GM12878 (cell line): ENCODE measurements around the gene LRP5.

Experiments used
- E2F4 ChIP-seq: IDR thresholded peaks from 2 replicates; pipeline ENCODE4 v1.6.1; 2012; ENCODE audit warnings: low read depth, low read length, improper control_type of control experiment
- ESRRA ChIP-seq: IDR thresholded peaks from 2 replicates; pipeline ENCODE4 v1.6.1; 2012; ENCODE audit warnings: mild to moderate bottlenecking, low read length, improper control_type of control experiment
- ETV6 ChIP-seq, 2 experiments: fragments of 450-650 bp in 1 of 2; IDR thresholded peaks in 1 of 2; conservative IDR thresholded peaks in 1 of 2; 2 replicates each; pipeline ENCODE4 v1.6.1; 2014; ENCODE audit warnings: antibody characterized with exemption in 1 of 2, borderline replicate concordance in 1 of 2, low read depth in 1 of 2, mild to moderate bottlenecking in 1 of 2, moderate library complexity in 1 of 2
- EZH2 ChIP-seq: IDR thresholded peaks from 2 replicates; pipeline ENCODE4 v1.6.1; 2012; ENCODE audit warnings: low read depth, mild to moderate bottlenecking, control low read depth, inconsistent platforms, low read length, borderline replicate concordance; ENCODE audit not compliant: control insufficient read depth
- GABPA ChIP-seq: IDR thresholded peaks from 2 replicates; pipeline ENCODE4 v1.6.1; 2014; ENCODE audit warnings: antibody characterized with exemption, low read depth, mild to moderate bottlenecking, inconsistent platforms
- POLR2A ChIP-seq: IDR thresholded peaks from 2 replicates; pipeline ENCODE4 v1.6.1; 2011; ENCODE audit warnings: low read depth, mild to moderate bottlenecking, low read length
- RFX5 ChIP-seq: IDR thresholded peaks from 2 replicates; pipeline ENCODE4 v1.6.1; 2011; ENCODE audit warnings: low read depth, low read length, improper control_type of control experiment
- SIN3A ChIP-seq: IDR thresholded peaks from 2 replicates; pipeline ENCODE4 v1.6.1; 2012; ENCODE audit warnings: low read depth, low read length, improper control_type of control experiment
- SMARCA5 ChIP-seq: fragments of 450-650 bp; IDR thresholded peaks from 2 replicates; pipeline ENCODE4 v1.6.1; 2017; ENCODE audit warnings: mild to moderate bottlenecking
- SMC3 ChIP-seq: IDR thresholded peaks from 2 replicates; pipeline ENCODE4 v1.6.1; 2011; ENCODE audit warnings: low read length, improper control_type of control experiment, borderline replicate concordance
- ZNF274 ChIP-seq: IDR thresholded peaks from one replicate; pipeline ENCODE4 v1.8.0; 2011; ENCODE audit not compliant: insufficient read length, insufficient read depth
- TF ChIP-seq, protein P1 (sequence below): IDR thresholded peaks from 2 replicates; pipeline ENCODE4 v1.6.1; 2012; ENCODE audit warnings: mild to moderate bottlenecking, low read depth, low read length
- TF ChIP-seq, protein P2 (sequence below), 3 experiments: IDR thresholded peaks in 2 of 3; conservative IDR thresholded peaks in 1 of 3; 2 replicates each; pipeline ENCODE4 v1.5.1; 2011; ENCODE audit warnings: low read depth in 3 of 3, low read length in 3 of 3, mild to moderate bottlenecking in 3 of 3, control low read depth in 2 of 3, moderate library complexity in 2 of 3, inconsistent platforms in 1 of 3, mixed read lengths in 1 of 3; ENCODE audit not compliant: control insufficient read depth in 2 of 3, insufficient read depth in 1 of 3; ENCODE audit errors: extremely low read depth in 1 of 3
- TF ChIP-seq, protein P3 (sequence below): fragments of 450-650 bp; IDR thresholded peaks from 2 replicates; pipeline ENCODE4 v1.6.1; 2017; ENCODE audit warnings: mild to moderate bottlenecking

DNA sequence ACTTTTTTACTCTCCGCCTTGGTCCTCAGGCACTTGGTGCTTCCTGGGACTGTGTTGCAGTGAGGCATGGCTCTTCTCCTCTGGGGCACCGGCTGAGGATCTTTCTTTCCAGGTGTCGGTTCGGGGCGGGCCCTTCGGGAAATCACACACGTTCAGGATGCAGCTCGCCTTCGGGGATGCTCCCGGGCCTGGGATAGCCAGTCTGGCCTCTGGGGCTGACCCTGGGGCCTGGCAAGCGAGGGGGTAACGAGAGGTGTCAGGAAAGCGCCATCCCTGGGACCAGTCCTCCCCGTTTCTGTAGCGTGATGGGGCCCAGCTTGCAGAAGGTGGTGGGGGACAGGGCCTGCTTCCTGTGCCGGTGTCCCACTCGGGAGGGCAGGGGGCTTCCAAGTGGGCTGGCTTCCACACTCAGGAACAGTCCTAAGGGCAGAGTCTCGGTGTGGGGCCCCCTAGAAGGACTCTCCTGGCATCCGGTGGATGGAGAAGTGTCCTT lies 53.6 kb downstream of the LRP5 start:
- TF ChIP-seq EZH2, result no peak
- TF ChIP-seq POLR2A, result no peak
- TF ChIP-seq, protein P1, sequence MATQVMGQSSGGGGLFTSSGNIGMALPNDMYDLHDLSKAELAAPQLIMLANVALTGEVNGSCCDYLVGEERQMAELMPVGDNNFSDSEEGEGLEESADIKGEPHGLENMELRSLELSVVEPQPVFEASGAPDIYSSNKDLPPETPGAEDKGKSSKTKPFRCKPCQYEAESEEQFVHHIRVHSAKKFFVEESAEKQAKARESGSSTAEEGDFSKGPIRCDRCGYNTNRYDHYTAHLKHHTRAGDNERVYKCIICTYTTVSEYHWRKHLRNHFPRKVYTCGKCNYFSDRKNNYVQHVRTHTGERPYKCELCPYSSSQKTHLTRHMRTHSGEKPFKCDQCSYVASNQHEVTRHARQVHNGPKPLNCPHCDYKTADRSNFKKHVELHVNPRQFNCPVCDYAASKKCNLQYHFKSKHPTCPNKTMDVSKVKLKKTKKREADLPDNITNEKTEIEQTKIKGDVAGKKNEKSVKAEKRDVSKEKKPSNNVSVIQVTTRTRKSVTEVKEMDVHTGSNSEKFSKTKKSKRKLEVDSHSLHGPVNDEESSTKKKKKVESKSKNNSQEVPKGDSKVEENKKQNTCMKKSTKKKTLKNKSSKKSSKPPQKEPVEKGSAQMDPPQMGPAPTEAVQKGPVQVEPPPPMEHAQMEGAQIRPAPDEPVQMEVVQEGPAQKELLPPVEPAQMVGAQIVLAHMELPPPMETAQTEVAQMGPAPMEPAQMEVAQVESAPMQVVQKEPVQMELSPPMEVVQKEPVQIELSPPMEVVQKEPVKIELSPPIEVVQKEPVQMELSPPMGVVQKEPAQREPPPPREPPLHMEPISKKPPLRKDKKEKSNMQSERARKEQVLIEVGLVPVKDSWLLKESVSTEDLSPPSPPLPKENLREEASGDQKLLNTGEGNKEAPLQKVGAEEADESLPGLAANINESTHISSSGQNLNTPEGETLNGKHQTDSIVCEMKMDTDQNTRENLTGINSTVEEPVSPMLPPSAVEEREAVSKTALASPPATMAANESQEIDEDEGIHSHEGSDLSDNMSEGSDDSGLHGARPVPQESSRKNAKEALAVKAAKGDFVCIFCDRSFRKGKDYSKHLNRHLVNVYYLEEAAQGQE, result no peak
- no peak for TF ChIP-seq SMC3
- TF ChIP-seq RFX5, result no peak
- TF ChIP-seq ETV6 (conservative IDR thresholded peaks at IDR 0.05 in 1 of 2, IDR thresholded peaks at IDR 0.05 in 1 of 2; ENCODE audit: borderline replicate concordance in 1 of 2, low read depth in 1 of 2), result no peak
- TF ChIP-seq, protein P2, sequence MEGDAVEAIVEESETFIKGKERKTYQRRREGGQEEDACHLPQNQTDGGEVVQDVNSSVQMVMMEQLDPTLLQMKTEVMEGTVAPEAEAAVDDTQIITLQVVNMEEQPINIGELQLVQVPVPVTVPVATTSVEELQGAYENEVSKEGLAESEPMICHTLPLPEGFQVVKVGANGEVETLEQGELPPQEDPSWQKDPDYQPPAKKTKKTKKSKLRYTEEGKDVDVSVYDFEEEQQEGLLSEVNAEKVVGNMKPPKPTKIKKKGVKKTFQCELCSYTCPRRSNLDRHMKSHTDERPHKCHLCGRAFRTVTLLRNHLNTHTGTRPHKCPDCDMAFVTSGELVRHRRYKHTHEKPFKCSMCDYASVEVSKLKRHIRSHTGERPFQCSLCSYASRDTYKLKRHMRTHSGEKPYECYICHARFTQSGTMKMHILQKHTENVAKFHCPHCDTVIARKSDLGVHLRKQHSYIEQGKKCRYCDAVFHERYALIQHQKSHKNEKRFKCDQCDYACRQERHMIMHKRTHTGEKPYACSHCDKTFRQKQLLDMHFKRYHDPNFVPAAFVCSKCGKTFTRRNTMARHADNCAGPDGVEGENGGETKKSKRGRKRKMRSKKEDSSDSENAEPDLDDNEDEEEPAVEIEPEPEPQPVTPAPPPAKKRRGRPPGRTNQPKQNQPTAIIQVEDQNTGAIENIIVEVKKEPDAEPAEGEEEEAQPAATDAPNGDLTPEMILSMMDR (IDR thresholded peaks at IDR 0.05 in 2 of 3, conservative IDR thresholded peaks at IDR 0.05 in 1 of 3; ENCODE audit: control insufficient read depth in 2 of 3, extremely low read depth in 1 of 3, insufficient read depth in 1 of 3, low read depth in 3 of 3, low read length in 3 of 3), result no peak
- no peak for TF ChIP-seq GABPA
- TF ChIP-seq ESRRA, result no peak
- TF ChIP-seq SIN3A, result no peak
- no peak for TF ChIP-seq SMARCA5
- no peak for TF ChIP-seq E2F4
- TF ChIP-seq, protein P3, sequence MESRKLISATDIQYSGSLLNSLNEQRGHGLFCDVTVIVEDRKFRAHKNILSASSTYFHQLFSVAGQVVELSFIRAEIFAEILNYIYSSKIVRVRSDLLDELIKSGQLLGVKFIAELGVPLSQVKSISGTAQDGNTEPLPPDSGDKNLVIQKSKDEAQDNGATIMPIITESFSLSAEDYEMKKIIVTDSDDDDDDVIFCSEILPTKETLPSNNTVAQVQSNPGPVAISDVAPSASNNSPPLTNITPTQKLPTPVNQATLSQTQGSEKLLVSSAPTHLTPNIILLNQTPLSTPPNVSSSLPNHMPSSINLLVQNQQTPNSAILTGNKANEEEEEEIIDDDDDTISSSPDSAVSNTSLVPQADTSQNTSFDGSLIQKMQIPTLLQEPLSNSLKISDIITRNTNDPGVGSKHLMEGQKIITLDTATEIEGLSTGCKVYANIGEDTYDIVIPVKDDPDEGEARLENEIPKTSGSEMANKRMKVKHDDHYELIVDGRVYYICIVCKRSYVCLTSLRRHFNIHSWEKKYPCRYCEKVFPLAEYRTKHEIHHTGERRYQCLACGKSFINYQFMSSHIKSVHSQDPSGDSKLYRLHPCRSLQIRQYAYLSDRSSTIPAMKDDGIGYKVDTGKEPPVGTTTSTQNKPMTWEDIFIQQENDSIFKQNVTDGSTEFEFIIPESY, result no peak
- no peak for TF ChIP-seq ZNF274
